Parathyroid adenoma (tissue), 2 donors: Measurements from ENCODE around the gene CD300LG.

ENCODE experiments used
- H2AFZ ChIP-seq: fragments of 300-600 bp; sonication (generic); one replicate; pipeline ENCODE4 v1.7.0; 2017; ENCODE audit warnings: antibody characterized with exemption, mild to moderate bottlenecking
- H3K27ac ChIP-seq: fragments of 300-600 bp; sonication (generic); one replicate; pipeline ENCODE4 v1.7.0; 2017
- H3K27me3 ChIP-seq: fragments of 300-600 bp; sonication (generic); one replicate; pipeline ENCODE4 v1.7.0; 2017; ENCODE audit warnings: low read length; ENCODE audit not compliant: control insufficient read depth, insufficient read depth
- H3K36me3 ChIP-seq: fragments of 300-600 bp; sonication (generic); one replicate; pipeline ENCODE4 v1.7.0; 2017; ENCODE audit warnings: low read length; ENCODE audit not compliant: control insufficient read depth, insufficient read depth
- H3K4me1 ChIP-seq: fragments of 300-600 bp; sonication (generic); one replicate; pipeline ENCODE4 v1.7.0; 2017; ENCODE audit warnings: control low read depth
- H3K4me2 ChIP-seq: fragments of 300-600 bp; sonication (generic); one replicate; pipeline ENCODE4 v1.7.0; 2017; ENCODE audit warnings: low read length
- H3K4me3 ChIP-seq: fragments of 300-600 bp; sonication (generic); one replicate; pipeline ENCODE4 v1.7.0; 2017; ENCODE audit warnings: low read depth, low read length
- H3K79me2 ChIP-seq: fragments of 300-600 bp; sonication (generic); one replicate; pipeline ENCODE4 v1.7.0; 2017; ENCODE audit warnings: control low read depth
- H3K9ac ChIP-seq: fragments of 300-600 bp; sonication (generic); one replicate; pipeline ENCODE4 v1.7.0; 2017; ENCODE audit warnings: mild to moderate bottlenecking
- H3K9me3 ChIP-seq: fragments of 300-600 bp; sonication (generic); one replicate; pipeline ENCODE4 v1.7.0; 2017; ENCODE audit warnings: low read length; ENCODE audit not compliant: control insufficient read depth
- TF ChIP-seq, protein P1 (sequence below): fragments of 300-600 bp; sonication (generic); IDR thresholded peaks from one replicate; pipeline ENCODE4 v1.7.0; 2017; ENCODE audit warnings: antibody characterized with exemption, mild to moderate bottlenecking
- donor health status: primary hyperparathyroidism.

Gene CD300LG

DNA sequence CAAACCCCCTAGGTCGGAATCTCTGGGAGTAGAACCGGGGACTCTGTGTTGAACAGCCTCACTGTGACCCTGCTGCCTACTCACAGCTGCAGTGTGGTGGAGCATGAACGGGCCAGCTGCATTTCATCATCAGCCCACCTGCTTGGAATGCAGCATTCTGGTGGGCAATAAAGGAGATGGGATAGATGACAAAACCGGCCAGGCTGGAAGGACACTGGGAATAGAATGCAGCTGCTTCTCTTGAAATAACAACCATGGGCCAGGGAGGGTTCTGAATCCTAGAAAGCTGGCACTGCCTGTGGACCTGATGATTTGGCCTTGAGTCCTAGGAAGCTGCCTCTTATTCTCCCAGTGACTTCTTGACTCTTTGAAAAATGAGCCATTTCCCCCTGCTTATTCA is 43.2 kb upstream of the CD300LG start:
- Histone ChIP-seq H3K4me1 (no peaks in the 10 kb centered on the region), H3K27ac (no peak overlapping the region), H2AFZ (no peak overlapping the region), H3K9me3 (no peaks in the 10 kb centered on the region), H3K36me3 (no peaks in the 10 kb centered on the region), H3K79me2 (no peaks in the 10 kb centered on the region), H3K27me3 (no peaks in the 10 kb centered on the region), H3K4me2 (no peak overlapping the region), H3K4me3 (no peak overlapping the region), H3K9ac (no peak overlapping the region)
- TF ChIP-seq, protein P1, sequence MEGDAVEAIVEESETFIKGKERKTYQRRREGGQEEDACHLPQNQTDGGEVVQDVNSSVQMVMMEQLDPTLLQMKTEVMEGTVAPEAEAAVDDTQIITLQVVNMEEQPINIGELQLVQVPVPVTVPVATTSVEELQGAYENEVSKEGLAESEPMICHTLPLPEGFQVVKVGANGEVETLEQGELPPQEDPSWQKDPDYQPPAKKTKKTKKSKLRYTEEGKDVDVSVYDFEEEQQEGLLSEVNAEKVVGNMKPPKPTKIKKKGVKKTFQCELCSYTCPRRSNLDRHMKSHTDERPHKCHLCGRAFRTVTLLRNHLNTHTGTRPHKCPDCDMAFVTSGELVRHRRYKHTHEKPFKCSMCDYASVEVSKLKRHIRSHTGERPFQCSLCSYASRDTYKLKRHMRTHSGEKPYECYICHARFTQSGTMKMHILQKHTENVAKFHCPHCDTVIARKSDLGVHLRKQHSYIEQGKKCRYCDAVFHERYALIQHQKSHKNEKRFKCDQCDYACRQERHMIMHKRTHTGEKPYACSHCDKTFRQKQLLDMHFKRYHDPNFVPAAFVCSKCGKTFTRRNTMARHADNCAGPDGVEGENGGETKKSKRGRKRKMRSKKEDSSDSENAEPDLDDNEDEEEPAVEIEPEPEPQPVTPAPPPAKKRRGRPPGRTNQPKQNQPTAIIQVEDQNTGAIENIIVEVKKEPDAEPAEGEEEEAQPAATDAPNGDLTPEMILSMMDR: no peak

- Histone ChIP-seq H3K36me3 (no peaks in the 10 kb centered on the region), H3K79me2 (no peaks in the 10 kb centered on the region), H3K4me2 (no peak overlapping the region), H3K27me3 (no peaks in the 10 kb centered on the region), H3K27ac (no peak overlapping the region), H3K9ac (no peak overlapping the region), H3K4me3 (no peak overlapping the region), H3K4me1 (no peaks in the 10 kb centered on the region), H3K9me3 (no peaks in the 10 kb centered on the region), H2AFZ (no peak overlapping the region)
- TF ChIP-seq, protein P1: no peak
Observed at GRCh38 chr17:43805117-43805516, 41.9 kb upstream of the CD300LG start.

DNA sequence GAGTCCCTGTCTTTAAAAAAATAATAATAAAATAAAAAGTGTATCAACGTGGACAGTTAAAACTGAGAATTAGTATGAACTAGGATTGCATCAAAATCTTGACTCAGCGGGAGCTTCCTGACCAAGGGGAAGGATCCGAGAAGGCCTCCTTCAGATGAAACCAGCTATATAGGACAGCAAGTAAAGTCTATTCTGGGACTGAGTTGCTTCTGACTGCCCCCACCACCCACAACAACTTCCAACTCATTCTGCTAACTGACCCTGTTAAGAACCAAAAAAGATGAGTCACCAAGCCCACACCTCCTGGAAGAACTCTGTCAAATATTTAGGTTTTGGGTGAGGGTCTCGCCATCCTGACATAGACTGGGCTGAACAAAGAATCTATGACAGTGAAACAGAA is 38.9 kb upstream of the CD300LG start:
- Histone ChIP-seq H3K27me3 (no peaks in the 10 kb centered on the region), H3K9ac (no peak overlapping the region), H3K4me1 (no peaks in the 10 kb centered on the region), H3K36me3 (no peaks in the 10 kb centered on the region), H2AFZ (no peak overlapping the region), H3K9me3 (no peaks in the 10 kb centered on the region), H3K4me3 (no peak overlapping the region), H3K4me2 (no peak overlapping the region), H3K79me2 (no peaks in the 10 kb centered on the region), H3K27ac (no peak overlapping the region)
- TF ChIP-seq, protein P1: no peak

GRCh38 chr17:43809121-43809520 is 37.9 kb upstream of the CD300LG start:
- Histone ChIP-seq H3K36me3 (no peaks in the 10 kb centered on the region), H2AFZ (no peak overlapping the region)

GRCh38 chr17:43810226-43810715 is 36.7 kb upstream of the CD300LG start:
- Histone ChIP-seq H3K36me3 (no peaks in the 10 kb centered on the region), H3K4me3 (no peak overlapping the region)
- TF ChIP-seq, protein P1: no peak

More at GRCh38 chr17:43809121-43809520, 37.9 kb upstream of the CD300LG start:
- Histone ChIP-seq H3K79me2 (no peaks in the 10 kb centered on the region), H3K27me3 (no peaks in the 10 kb centered on the region), H3K27ac (no peak overlapping the region), H3K4me3 (no peak overlapping the region), H3K9me3 (no peaks in the 10 kb centered on the region), H3K4me2 (no peak overlapping the region), H3K9ac (no peak overlapping the region), H3K4me1 (no peaks in the 10 kb centered on the region)
- TF ChIP-seq, protein P1: no peak

More at GRCh38 chr17:43810226-43810715, 36.7 kb upstream of the CD300LG start:
- no peak overlapping the region for H2AFZ ChIP-seq
- H3K4me1 ChIP-seq: no peaks in the 10 kb centered on the region
- H3K27me3 ChIP-seq: no peaks in the 10 kb centered on the region
- H3K9me3 ChIP-seq: no peaks in the 10 kb centered on the region
- no peak overlapping the region for H3K4me2 ChIP-seq
- H3K9ac ChIP-seq: no peak overlapping the region
- H3K27ac ChIP-seq: no peak overlapping the region
- no peaks in the 10 kb centered on the region for H3K79me2 ChIP-seq
